AG09309 (cell line): ENCODE data around the gene IQCE.

Source experiments
- DNase-seq: peaks from one replicate; pipeline ENCODE4 v3.0.0-alpha.2; 2010; ENCODE audit warnings: low read depth
- H3K4me3 ChIP-seq: 2 replicates; pipeline ENCODE4 v1.5.1; 2011; ENCODE audit warnings: mild to moderate bottlenecking, low read depth, low read length, moderate library complexity; ENCODE audit not compliant: control insufficient read depth
- CTCF ChIP-seq: IDR thresholded peaks from 2 replicates; pipeline ENCODE4 v1.5.1; 2011; ENCODE audit warnings: mild to moderate bottlenecking, low read depth, low read length, inconsistent platforms; ENCODE audit not compliant: insufficient read depth, control insufficient read depth; ENCODE audit errors: missing control alignments

The IQCE gene

GRCh38 chr7:2622869-2623697 is 64.3 kb downstream of the IQCE start:
- DNase-seq: no peak
- no peak for TF ChIP-seq CTCF
- no peak overlapping the region for H3K4me3 ChIP-seq

- TF ChIP-seq CTCF: no peak
- DNase-seq: no peak
- no peak overlapping the region for H3K4me3 ChIP-seq
Measured at GRCh38 chr7:2623698-2624014, 64.9 kb downstream of the IQCE start.

- no peak overlapping the region for H3K4me3 ChIP-seq
Measured at GRCh38 chr7:2624293-2624886, 65.6 kb downstream of the IQCE start.

GRCh38 chr7:2626498-2627117 is 67.8 kb downstream of the IQCE start:
- H3K4me3 ChIP-seq: no peak overlapping the region
- no peak for TF ChIP-seq CTCF
- peak; percentile 18 for DNase-seq

More at GRCh38 chr7:2624293-2624886, 65.6 kb downstream of the IQCE start:
- TF ChIP-seq CTCF: no peak
- no peak for DNase-seq

GRCh38 chr7:2627258-2628129 is 68.7 kb downstream of the IQCE start:
- DNase-seq: no peak
- no peak overlapping the region for H3K4me3 ChIP-seq
- TF ChIP-seq CTCF: no peak

- H3K4me3 ChIP-seq: no peak overlapping the region
- no peak for DNase-seq
- no peak for TF ChIP-seq CTCF
Measured at GRCh38 chr7:2628130-2628482, 69.3 kb downstream of the IQCE start.
